Gastrocnemius medialis (tissue), 4 donors: ENCODE measurements around the gene PP2D1.
"Not testable (repeated sequence)": the region's sequence is repeated elsewhere in the genome, so short reads cannot be mapped to it uniquely, and the experiment has no call there.

ENCODE experiments used
- CTCF ChIP-seq, 5 experiments: fragments of 450-650 bp in 3 of 5; fragments of 200-600 bp in 2 of 5; sonication (generic) in 2 of 5; IDR thresholded peaks in 4 of 5; conservative IDR thresholded peaks in 1 of 5; 1 replicate in 4 of 5; 2 replicates in 1 of 5; pipeline ENCODE4 v1.5.1; 2016 to 2019; ENCODE audit warnings: antibody characterized with exemption in 5 of 5, mild to moderate bottlenecking in 3 of 5, moderate library complexity in 3 of 5
- POLR2A ChIP-seq, 2 donors: fragments of 450-650 bp; IDR thresholded peaks; one replicate each; pipeline ENCODE4 v1.6.1; 2017; ENCODE audit warnings: antibody characterized with exemption in 2 of 2, mild to moderate bottlenecking in 2 of 2, moderate library complexity in 2 of 2

GRCh38 chr3:19988904-19989303 lies 23.2 kb downstream of the PP2D1 start:
- TF ChIP-seq CTCF (IDR thresholded peaks at IDR 0.05 in 4 of 5, conservative IDR thresholded peaks at IDR 0.05 in 1 of 5); POLR2A (IDR thresholded peaks at IDR 0.05): not testable (repeated sequence)
